ENCODE data around the gene RNF130. TPM values are rescaled to one million over a fixed set of nuclear protein-coding genes. Genes with fewer than 3 reads are reported as not detected.

The RNF130 gene
- total RNA-seq, 1 donor from 2014 or later = 43.4 TPM

DNA sequence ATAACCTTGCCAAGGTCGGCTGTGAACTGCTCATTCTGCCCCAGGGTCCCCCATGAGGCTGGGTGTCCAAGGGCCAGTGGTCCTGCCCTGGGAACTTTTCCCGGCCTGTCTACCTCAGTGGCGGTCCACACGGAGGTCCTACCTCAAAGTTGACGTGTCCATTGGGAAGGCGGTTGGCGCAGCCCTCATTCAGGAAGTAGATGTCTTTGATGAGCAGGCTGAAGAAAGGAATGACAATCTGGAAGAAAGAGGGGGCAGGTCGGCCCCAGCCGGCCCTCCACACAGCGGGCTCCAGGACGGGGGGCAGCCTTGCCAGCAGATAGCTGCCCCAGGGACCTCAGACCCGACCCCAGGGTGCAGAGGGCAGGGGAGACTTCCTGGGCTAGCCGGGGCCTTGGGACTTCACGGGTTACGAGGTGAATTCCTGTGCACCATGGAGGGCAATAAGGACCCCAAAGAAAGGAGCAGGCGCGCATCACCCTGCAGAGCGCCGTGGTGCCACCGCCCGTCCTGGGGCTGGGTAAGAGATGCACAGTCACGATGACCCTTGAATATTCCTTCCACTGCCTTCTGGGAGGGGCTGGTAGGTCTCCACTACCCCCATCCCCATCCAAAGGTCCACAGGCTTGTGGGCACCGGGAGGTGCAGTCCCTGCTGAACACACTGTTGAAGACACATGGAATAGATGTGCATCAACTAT is 42.9 kb upstream of the RNF130 start:
- Mint-ChIP-seq H3K4me1 (ENCODE audit: low read depth) (no peaks in the 10 kb centered on the region), H3K36me3 (ENCODE audit: low read depth) (no peaks in the 10 kb centered on the region), H3K4me3 (ENCODE audit: unreplicated experiment) (no peak overlapping the region), H3K27ac (ENCODE audit: unreplicated experiment) (no peak overlapping the region), H3K9me3 (ENCODE audit: low read depth) (no peaks in the 10 kb centered on the region), H3K27me3 (ENCODE audit: low read depth) (peaks cover 2% of the 10 kb centered on the region)
- DNase-seq (ENCODE audit: low spot score) = no peak
- TF ChIP-seq, protein P1, sequence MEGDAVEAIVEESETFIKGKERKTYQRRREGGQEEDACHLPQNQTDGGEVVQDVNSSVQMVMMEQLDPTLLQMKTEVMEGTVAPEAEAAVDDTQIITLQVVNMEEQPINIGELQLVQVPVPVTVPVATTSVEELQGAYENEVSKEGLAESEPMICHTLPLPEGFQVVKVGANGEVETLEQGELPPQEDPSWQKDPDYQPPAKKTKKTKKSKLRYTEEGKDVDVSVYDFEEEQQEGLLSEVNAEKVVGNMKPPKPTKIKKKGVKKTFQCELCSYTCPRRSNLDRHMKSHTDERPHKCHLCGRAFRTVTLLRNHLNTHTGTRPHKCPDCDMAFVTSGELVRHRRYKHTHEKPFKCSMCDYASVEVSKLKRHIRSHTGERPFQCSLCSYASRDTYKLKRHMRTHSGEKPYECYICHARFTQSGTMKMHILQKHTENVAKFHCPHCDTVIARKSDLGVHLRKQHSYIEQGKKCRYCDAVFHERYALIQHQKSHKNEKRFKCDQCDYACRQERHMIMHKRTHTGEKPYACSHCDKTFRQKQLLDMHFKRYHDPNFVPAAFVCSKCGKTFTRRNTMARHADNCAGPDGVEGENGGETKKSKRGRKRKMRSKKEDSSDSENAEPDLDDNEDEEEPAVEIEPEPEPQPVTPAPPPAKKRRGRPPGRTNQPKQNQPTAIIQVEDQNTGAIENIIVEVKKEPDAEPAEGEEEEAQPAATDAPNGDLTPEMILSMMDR (IDR thresholded peaks at IDR 0.05) = no peak

- TF ChIP-seq, protein P1 (IDR thresholded peaks at IDR 0.05) = no peak
- H3K4me3 Mint-ChIP-seq (ENCODE audit: unreplicated experiment) = no peak overlapping the region
- H3K36me3 Mint-ChIP-seq (ENCODE audit: low read depth) = no peaks in the 10 kb centered on the region
- H3K27ac Mint-ChIP-seq (ENCODE audit: unreplicated experiment) = no peak overlapping the region
- H3K9me3 Mint-ChIP-seq (ENCODE audit: low read depth) = no peaks in the 10 kb centered on the region
- H3K27me3 Mint-ChIP-seq (ENCODE audit: low read depth) = peaks cover 2% of the 10 kb centered on the region
- no peaks in the 10 kb centered on the region for H3K4me1 Mint-ChIP-seq (ENCODE audit: low read depth)
- no peak for DNase-seq (ENCODE audit: low spot score)
Measured at GRCh38 chr5:180113660-180114303, 42.2 kb upstream of the RNF130 start.

- Mint-ChIP-seq H3K27ac (ENCODE audit: unreplicated experiment) (no peak overlapping the region), H3K36me3 (ENCODE audit: low read depth) (peaks cover 2% of the 10 kb centered on the region)
- DNase-seq (ENCODE audit: low spot score) = no peak
Measured at GRCh38 chr5:180112181-180112861, 40.8 kb upstream of the RNF130 start.

DNA sequence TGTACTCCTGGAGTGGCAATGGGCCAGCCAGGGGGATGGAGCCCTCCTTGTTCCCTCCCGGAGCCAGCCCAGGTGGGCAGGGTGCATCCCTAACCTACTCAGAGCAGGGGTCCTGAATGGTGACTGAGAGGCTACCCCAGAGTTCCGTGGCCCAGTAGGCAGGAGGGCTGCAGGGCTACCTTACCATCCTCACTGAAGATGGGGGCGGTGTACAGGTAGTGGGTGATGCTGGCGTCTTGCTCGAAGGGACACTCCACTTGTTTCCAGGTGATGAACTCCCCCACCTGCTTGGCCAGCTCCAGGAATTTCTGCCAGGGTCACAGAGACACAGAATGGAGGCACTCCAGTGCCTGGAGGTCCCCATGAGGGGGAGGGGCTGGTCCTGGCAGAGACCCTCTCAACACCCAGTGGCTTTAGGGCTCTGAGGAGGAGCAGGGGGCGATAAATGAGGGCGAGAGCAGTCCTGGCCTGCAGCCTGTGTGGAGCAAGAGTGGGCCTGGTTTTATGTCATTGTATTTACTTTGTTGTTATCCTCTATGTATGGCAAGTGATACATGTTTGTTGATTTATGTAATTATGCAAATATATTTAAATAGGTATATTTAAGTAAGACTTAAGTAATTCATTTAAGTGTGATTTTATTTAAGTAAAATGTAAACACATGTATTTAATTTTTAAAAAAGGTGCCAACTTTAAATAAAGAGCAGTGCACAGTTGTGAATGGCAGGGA is 39.9 kb upstream of the RNF130 start:
- H3K4me1 Mint-ChIP-seq (ENCODE audit: low read depth) = no peaks in the 10 kb centered on the region
- TF ChIP-seq, protein P1 (IDR thresholded peaks at IDR 0.05) = no peak

More at GRCh38 chr5:180112181-180112861, 40.8 kb upstream of the RNF130 start:
- no peaks in the 10 kb centered on the region for H3K4me1 Mint-ChIP-seq (ENCODE audit: low read depth)
- TF ChIP-seq, protein P1 (IDR thresholded peaks at IDR 0.05) = no peak
- no peak overlapping the region for H3K4me3 Mint-ChIP-seq (ENCODE audit: unreplicated experiment)
- H3K27me3 Mint-ChIP-seq (ENCODE audit: low read depth) = peaks cover 3% of the 10 kb centered on the region
- peaks cover 9% of the 10 kb centered on the region for H3K9me3 Mint-ChIP-seq (ENCODE audit: low read depth)

DNA sequence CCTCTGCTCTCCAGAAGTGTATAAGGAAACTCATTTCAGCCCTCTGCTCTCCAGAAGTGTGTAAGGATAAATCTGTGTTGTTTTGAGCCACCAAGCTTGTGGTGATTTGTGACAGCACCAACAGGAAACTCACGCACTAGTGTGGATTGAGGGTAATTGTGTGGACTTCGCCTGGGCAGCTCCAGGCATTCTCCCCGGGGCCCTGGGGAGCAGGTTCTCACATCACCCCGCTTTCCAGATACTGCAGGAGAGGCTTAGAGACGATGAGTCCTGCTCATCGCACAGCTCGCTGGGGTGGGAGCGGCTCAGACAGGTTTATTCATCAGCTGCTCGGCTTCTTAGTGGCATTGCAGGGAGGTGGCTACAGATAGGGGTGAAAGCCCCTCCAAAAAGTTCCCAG is 38.4 kb upstream of the RNF130 start:
- Mint-ChIP-seq H3K4me1 (ENCODE audit: low read depth) (no peaks in the 10 kb centered on the region), H3K27ac (ENCODE audit: unreplicated experiment) (no peak overlapping the region), H3K9me3 (ENCODE audit: low read depth) (peaks cover 21% of the 10 kb centered on the region), H3K36me3 (ENCODE audit: low read depth) (peaks cover 7% of the 10 kb centered on the region), H3K27me3 (ENCODE audit: low read depth) (peaks cover 3% of the 10 kb centered on the region), H3K4me3 (ENCODE audit: unreplicated experiment) (no peak overlapping the region)
- TF ChIP-seq, protein P1 (IDR thresholded peaks at IDR 0.05) = no peak
- DNase-seq (ENCODE audit: low spot score) = no peak

More for the DNA sequence above, 39.9 kb upstream of the RNF130 start:
- H3K27me3 Mint-ChIP-seq (ENCODE audit: low read depth) = peaks cover 3% of the 10 kb centered on the region
- no peak for DNase-seq (ENCODE audit: low spot score)
- peaks cover 17% of the 10 kb centered on the region for H3K9me3 Mint-ChIP-seq (ENCODE audit: low read depth)
- no peak overlapping the region for H3K4me3 Mint-ChIP-seq (ENCODE audit: unreplicated experiment)
- H3K36me3 Mint-ChIP-seq (ENCODE audit: low read depth) = peaks cover 7% of the 10 kb centered on the region
- H3K27ac Mint-ChIP-seq (ENCODE audit: unreplicated experiment) = no peak overlapping the region

All from chondrocyte (in vitro differentiated cells).